ENCODE results near the gene LARP1.
"Not testable (repeated sequence)": the region's sequence is repeated elsewhere in the genome, so short reads cannot be mapped to it uniquely, and the experiment has no call there.

Gene LARP1

GRCh38 chr5:154830596-154830995 is 75.4 kb downstream of the LARP1 start:
- DNase-seq = no peak

GRCh38 chr5:154831451-154831850 is 76.3 kb downstream of the LARP1 start:
- no peak for DNase-seq

DNA sequence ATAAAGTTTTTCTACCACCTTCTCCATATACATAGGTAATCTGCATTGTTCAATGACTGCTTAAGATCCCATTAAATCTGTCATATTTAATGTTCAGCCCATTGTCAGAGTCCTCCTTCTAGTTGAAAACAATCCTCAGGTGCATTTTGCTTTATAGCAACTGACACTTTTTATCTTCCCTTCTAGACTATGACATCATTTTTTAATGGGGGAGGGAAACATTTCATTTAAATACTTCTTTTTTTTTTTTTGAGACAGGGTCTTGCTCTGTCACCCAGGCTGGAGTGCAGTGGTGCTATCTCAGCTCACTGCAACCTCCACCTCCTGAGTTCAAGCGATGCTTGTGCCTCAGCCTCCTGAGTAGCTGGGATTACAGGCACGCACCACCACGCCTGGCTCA is 77.6 kb downstream of the LARP1 start:
- not testable (repeated sequence) for DNase-seq

- no peak for DNase-seq
Observed at GRCh38 chr5:154834053-154834452, 78.9 kb downstream of the LARP1 start.

DNA sequence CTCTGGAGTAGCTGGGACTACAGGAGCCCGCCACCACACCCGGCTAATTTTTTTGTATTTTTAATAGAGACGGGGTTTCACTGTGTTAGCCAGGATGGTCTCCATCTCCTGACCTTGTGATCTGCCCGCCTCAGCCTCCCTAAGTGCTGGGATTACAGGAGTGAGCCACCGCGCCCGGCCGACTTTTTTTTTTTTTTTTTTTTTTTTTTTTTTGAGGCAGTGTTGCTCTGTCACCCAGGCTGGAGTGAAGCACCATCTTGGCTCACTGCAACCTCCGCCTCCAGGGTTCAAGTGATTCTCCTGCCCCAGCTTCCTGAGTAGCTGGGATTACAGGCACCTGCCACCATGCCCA is 80.5 kb downstream of the LARP1 start:
- not testable (repeated sequence) for DNase-seq

- DNase-seq = no peak
Observed at GRCh38 chr5:154836225-154836624, 81.0 kb downstream of the LARP1 start.

DNA sequence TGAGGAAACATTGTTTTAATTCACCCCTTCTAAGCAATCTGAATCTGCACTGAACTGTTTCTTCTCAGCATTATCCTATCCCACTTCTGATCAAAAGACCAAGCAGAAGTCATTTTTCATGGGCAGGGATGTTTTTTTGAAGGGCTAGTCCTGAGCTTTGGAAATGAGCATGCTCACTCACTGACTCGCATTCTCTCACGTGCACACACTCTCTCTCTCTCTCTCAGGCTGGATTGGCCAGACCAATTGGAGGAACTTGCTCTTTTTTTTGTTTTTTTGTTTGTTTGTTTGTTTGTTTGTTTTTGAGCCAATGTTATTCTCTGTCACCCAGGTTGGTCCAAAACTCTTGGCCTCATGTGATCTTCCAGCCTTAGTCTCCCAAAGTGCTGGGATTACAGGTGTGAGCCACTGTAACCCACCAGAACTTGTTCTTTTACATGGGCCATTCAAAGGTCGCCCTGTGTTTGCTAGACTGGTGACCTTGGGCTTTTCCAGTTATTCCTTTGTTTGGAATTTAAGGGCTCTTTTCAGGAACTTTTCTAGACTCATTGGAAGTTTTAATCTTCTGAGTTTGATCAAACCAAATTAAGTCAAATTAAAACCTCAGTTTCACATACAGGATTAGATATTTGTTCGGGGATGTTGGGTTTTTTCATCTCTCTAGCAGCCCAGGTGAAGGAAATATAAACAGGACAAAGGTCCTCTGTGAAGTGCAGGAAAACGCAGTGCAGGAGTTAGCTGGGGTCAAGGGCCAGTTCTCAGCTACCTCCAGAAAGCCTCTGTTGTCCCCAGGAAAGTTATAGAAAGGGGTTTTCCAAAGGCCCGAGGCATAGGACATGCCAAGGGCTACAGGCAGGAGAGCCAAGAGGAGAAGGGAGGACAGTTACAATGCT is 82.1 kb downstream of the LARP1 start:
- no peak for DNase-seq

DNA sequence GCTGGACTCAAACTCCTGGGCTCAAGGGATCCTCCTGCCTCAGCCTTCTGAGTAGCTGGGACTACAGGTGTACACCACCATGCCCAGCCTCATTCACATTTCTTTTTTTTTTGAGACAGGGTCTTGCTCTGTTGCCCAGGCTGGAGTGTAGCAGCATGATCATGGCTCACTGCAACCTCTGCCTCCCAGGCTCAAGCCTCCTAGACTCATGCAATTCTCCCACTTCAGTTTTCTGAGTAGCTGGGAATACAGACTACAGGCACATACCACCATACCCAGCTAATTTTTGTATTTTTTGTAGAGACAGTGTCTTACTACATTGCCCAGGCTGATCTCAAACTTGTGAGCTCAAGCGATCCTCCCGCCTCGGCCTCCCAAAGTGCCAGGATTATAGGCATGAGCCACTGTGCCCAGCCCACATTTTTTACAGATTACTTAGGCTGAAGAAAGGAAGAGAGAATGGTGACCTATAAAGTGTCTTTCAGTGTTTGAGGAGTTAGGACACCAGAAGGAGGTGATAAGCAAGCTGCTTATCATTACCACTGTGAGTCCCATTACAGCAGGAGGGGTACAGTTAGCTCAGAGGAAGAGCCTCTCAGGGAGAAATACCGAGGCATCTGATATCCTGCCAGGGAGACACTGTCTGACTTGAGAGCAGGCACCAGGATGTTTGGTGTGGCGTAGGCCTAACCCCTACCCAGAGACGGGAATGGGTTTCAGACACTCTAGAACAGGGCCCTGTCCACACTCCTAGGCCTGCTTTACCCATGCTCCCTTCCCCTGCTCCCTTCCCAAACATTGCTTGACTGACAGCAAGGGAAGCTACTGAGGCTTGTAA is 85.5 kb downstream of the LARP1 start:
- no peak for DNase-seq

DNA sequence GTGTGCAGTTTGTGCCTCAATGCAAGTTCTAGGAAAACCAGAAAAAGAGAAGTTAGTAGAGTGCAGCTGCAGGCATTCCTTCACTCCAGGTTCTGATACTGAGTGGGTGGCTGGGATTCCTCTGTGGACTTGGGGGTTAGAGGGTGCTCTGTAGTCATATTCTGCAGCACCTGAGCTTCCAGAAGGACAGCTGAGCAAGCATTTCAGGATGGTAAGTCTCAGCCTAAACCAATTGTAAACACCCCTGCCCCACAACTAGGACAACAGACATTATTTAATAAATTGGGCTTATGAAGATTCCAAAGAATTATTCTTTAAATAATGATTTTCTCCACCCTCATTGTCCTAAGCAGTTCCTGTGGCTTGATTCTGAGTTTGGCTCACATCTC is 86.1 kb downstream of the LARP1 start:
- no peak for DNase-seq

- DNase-seq = no peak
Observed at GRCh38 chr5:154842689-154843530, 87.7 kb downstream of the LARP1 start.

DNA sequence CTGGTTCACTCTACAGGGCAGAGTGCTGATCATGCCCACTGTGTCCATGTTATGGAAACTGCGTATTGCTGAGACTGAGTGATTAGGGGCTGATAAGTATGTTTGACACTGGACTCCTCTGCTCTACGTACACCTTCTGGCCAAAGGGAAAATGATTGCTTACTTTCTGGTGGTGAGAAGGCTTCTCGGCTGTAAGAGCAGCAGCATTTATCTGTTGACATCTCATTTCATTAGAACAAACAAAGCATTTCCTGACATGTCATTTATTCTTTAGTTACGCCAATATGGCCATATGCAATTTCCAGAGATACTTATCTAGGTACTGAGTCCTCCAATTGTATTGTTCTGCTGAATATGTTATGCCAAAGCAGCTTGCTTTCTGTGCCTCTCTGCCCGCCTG is 89.6 kb downstream of the LARP1 start:
- DNase-seq = no peak

GRCh38 chr5:154849264-154849785 is 94.1 kb downstream of the LARP1 start:
- no peak for DNase-seq

DNA sequence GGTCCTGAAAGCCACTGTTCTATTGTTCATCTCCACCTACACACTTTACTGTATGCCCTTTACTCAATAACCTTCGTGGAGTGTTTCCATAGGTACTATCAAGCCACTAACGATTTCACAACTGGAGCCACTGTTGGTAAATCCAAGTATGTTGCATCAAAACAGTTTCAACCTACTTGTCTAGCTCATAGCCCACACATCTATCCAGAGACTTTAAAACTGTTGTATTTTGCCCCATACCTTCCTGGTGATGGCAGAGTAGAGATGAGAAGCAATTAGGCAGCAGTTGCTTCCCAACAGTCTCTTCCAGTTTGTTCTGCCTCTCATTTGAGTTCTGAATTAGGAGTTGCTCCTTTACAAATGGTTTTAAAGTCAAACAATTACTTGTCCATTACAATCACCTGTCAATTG is 94.6 kb downstream of the LARP1 start:
- no peak for DNase-seq

DNA sequence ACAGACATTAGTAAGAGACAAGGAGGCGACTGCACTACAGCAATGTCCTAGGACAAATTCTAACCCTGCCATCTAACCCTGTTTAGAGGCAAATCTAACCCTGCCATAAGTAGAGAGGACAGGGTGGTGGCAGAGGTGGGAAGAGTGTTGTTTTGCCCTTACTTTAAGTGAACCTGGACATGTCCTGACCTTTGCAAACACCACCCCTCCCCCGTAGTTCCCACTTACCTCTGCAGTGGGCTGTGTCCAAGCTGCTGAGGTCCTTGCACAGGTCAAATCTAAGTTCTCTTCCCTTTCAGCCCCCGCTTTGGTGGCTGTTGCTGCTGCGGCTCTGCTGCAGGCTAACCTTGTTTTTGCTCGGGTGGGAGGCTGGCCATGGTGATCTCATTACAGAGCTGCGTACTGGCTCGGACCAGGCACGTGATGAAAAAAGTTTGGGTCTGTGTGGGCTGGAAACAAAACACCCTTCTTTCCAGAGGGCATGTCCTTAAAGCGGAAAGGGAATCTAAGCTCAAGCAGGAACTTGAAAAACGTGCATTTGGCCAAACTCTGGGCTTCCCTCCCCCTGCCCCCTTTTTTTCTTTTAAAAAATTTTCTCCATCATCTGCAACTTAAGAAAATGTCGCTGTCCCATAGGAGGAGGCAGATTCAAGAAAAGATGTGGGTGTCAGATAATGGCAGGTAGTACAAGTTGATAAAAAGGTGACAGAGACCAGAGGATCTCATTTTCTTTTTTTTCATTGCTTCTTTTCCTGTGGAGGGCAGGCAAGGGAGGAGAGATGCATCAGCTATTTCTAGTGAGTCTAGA is 95.3 kb downstream of the LARP1 start, which contains the start of gene FAXDC2:
Gene FAXDC2, minus strand, starts transcription at position 349 of the 808 bp plus-strand sequence. CDS start 12,425 bp downstream, outside the sequence.
- DNase-seq = no peak

GRCh38 chr5:154851351-154851750 is 96.2 kb downstream of the LARP1 start:
- DNase-seq = no peak

GRCh38 chr5:154857530-154858296 is 102.5 kb downstream of the LARP1 start:
- DNase-seq = peak; percentile 93 to 95

GRCh38 chr5:154858297-154858971 is 103.3 kb downstream of the LARP1 start, which contains the start of gene CNOT8:
CNOT8 (plus strand) TSS chr5:154858627; CDS start chr5:154863279, 4,652 bp downstream.
- DNase-seq = peak; percentile 97

GRCh38 chr5:154858972-154859871 is 104.0 kb downstream of the LARP1 start:
- DNase-seq = peak in 1 of 2 donors; percentile 47

GRCh38 chr5:154860123-154860522 is 104.9 kb downstream of the LARP1 start:
- DNase-seq = no peak

All from CD4-positive, alpha-beta T cell treated with Interleukin-4 for 1 hour (primary cell).